ENCODE results near the gene GLYAT. TPM values are rescaled to one million over a fixed set of nuclear protein-coding genes. Genes with fewer than 3 reads are reported as not detected.

Gene GLYAT
- polyA plus RNA-seq, 1 donor from 2014 or later = not detected

- Histone ChIP-seq H3K9me2 (ENCODE audit: insufficient read depth, low read length) (no peaks in the 10 kb centered on the region), H4K20me1 (ENCODE audit: insufficient read depth) (no peaks in the 10 kb centered on the region), H3K9me3 (ENCODE audit: low read length) (no peaks in the 10 kb centered on the region), H3K27me3 (ENCODE audit: insufficient read depth, low read depth, low read length) (no peaks in the 10 kb centered on the region), H3K9ac (ENCODE audit: low read length) (no peak overlapping the region), H3K36me3 (ENCODE audit: insufficient read depth, low read length) (no peaks in the 10 kb centered on the region), H3K4me3 (ENCODE audit: low read length) (no peak overlapping the region), H3K27ac (ENCODE audit: low read length) (no peak overlapping the region), H3K79me2 (replicated peaks; ENCODE audit: insufficient read depth, low read length) (no peaks in the 10 kb centered on the region), H2AFZ (ENCODE audit: low read depth, low read length) (no peak overlapping the region), H3K4me2 (ENCODE audit: low read length) (no peak overlapping the region), H3F3A (ENCODE audit: insufficient read depth, low read length, poor library complexity, severe bottlenecking) (no peaks in the 10 kb centered on the region)
- no peak for TF ChIP-seq RAD21 (conservative IDR thresholded peaks at IDR 0.05)
- TF ChIP-seq EP300 (conservative IDR thresholded peaks at IDR 0.05; ENCODE audit: poor library complexity, severe bottlenecking) = no peak
- TF ChIP-seq, protein P1, sequence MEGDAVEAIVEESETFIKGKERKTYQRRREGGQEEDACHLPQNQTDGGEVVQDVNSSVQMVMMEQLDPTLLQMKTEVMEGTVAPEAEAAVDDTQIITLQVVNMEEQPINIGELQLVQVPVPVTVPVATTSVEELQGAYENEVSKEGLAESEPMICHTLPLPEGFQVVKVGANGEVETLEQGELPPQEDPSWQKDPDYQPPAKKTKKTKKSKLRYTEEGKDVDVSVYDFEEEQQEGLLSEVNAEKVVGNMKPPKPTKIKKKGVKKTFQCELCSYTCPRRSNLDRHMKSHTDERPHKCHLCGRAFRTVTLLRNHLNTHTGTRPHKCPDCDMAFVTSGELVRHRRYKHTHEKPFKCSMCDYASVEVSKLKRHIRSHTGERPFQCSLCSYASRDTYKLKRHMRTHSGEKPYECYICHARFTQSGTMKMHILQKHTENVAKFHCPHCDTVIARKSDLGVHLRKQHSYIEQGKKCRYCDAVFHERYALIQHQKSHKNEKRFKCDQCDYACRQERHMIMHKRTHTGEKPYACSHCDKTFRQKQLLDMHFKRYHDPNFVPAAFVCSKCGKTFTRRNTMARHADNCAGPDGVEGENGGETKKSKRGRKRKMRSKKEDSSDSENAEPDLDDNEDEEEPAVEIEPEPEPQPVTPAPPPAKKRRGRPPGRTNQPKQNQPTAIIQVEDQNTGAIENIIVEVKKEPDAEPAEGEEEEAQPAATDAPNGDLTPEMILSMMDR (IDR thresholded peaks at IDR 0.05; ENCODE audit: poor library complexity, severe bottlenecking) = no peak
- TF ChIP-seq MXI1 (conservative IDR thresholded peaks at IDR 0.05; ENCODE audit: poor library complexity, severe bottlenecking) = no peak
- no peak for TF ChIP-seq SMC3 (conservative IDR thresholded peaks at IDR 0.05; ENCODE audit: poor library complexity)
These were observed 43.4 kb upstream of the GLYAT start for GRCh38 chr11:58775066-58775708.

- H4K20me1 ChIP-seq (ENCODE audit: insufficient read depth) = no peaks in the 10 kb centered on the region
- no peaks in the 10 kb centered on the region for H3K9me2 ChIP-seq (ENCODE audit: insufficient read depth, low read length)
- TF ChIP-seq POLR2AphosphoS5 (IDR thresholded peaks at IDR 0.05) (no peak), REST (IDR thresholded peaks at IDR 0.05; ENCODE audit: borderline replicate concordance) (no peak), MXI1 (conservative IDR thresholded peaks at IDR 0.05; ENCODE audit: poor library complexity, severe bottlenecking) (no peak), EZH2 (IDR thresholded peaks at IDR 0.05; ENCODE audit: borderline replicate concordance, insufficient read depth, low read length, poor library complexity, severe bottlenecking) (no peak), EP300 (conservative IDR thresholded peaks at IDR 0.05; ENCODE audit: poor library complexity, severe bottlenecking) (no peak), RAD21 (conservative IDR thresholded peaks at IDR 0.05) (no peak), SMC3 (conservative IDR thresholded peaks at IDR 0.05; ENCODE audit: poor library complexity) (no peak), TAF1 (IDR thresholded peaks at IDR 0.05; ENCODE audit: low read depth) (no peak)
- TF ChIP-seq, protein P1 (IDR thresholded peaks at IDR 0.05; ENCODE audit: poor library complexity, severe bottlenecking) = no peak
- H3K4me3 ChIP-seq (ENCODE audit: low read length) = no peak overlapping the region
- H2AFZ ChIP-seq (ENCODE audit: low read depth, low read length) = no peak overlapping the region
- no peak overlapping the region for H3K9ac ChIP-seq (ENCODE audit: low read length)
- no peaks in the 10 kb centered on the region for H3K36me3 ChIP-seq (ENCODE audit: insufficient read depth, low read length)
- H3F3A ChIP-seq (ENCODE audit: insufficient read depth, low read length, poor library complexity, severe bottlenecking) = no peaks in the 10 kb centered on the region
- H3K27ac ChIP-seq (ENCODE audit: low read length) = no peak overlapping the region
- no peaks in the 10 kb centered on the region for H3K79me2 ChIP-seq (replicated peaks; ENCODE audit: insufficient read depth, low read length)
- no peaks in the 10 kb centered on the region for H3K27me3 ChIP-seq (ENCODE audit: insufficient read depth, low read depth, low read length)
- no peak overlapping the region for H3K4me2 ChIP-seq (ENCODE audit: low read length)
- H3K9me3 ChIP-seq (ENCODE audit: low read length) = no peaks in the 10 kb centered on the region
These were observed 42.4 kb upstream of the GLYAT start for GRCh38 chr11:58774164-58774593.
